Mammary epithelial cell (primary cell): ENCODE data around the gene PLXNA2.

ENCODE experiments used
- EZH2 ChIP-seq: IDR thresholded peaks from 2 replicates; pipeline ENCODE4 v1.6.1; 2012; ENCODE audit warnings: low read length, inconsistent platforms, borderline replicate concordance
- TF ChIP-seq, protein P1 (sequence below), 2 donors: IDR thresholded peaks in 1 of 2; conservative IDR thresholded peaks in 1 of 2; 2 replicates each; pipeline ENCODE4 v1.5.1; 2011 to 2012; ENCODE audit warnings: inconsistent platforms in 2 of 2, low read length in 2 of 2, mild to moderate bottlenecking in 2 of 2, control low read depth in 1 of 2, low read depth in 1 of 2; ENCODE audit not compliant: insufficient read depth in 1 of 2; ENCODE audit errors: extremely low read depth in 1 of 2

GRCh38 chr1:208084220-208084619 is 160.0 kb downstream of the PLXNA2 start:
- TF ChIP-seq, protein P1, sequence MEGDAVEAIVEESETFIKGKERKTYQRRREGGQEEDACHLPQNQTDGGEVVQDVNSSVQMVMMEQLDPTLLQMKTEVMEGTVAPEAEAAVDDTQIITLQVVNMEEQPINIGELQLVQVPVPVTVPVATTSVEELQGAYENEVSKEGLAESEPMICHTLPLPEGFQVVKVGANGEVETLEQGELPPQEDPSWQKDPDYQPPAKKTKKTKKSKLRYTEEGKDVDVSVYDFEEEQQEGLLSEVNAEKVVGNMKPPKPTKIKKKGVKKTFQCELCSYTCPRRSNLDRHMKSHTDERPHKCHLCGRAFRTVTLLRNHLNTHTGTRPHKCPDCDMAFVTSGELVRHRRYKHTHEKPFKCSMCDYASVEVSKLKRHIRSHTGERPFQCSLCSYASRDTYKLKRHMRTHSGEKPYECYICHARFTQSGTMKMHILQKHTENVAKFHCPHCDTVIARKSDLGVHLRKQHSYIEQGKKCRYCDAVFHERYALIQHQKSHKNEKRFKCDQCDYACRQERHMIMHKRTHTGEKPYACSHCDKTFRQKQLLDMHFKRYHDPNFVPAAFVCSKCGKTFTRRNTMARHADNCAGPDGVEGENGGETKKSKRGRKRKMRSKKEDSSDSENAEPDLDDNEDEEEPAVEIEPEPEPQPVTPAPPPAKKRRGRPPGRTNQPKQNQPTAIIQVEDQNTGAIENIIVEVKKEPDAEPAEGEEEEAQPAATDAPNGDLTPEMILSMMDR (conservative IDR thresholded peaks at IDR 0.05 in 1 of 2, IDR thresholded peaks at IDR 0.05 in 1 of 2; ENCODE audit: extremely low read depth in 1 of 2, insufficient read depth in 1 of 2, low read depth in 1 of 2, low read length in 2 of 2), result no peak
- TF ChIP-seq EZH2, result no peak
